SH-SY5Y (cell line): Measurements from ENCODE around the gene ATIC.

Source experiments
- GATA2 ChIP-seq: IDR thresholded peaks from 2 replicates; pipeline ENCODE4 v1.6.1; 2011; ENCODE audit warnings: mild to moderate bottlenecking, low read depth, low read length
- GATA3 ChIP-seq: IDR thresholded peaks from 2 replicates; pipeline ENCODE4 v1.6.1; 2011; ENCODE audit warnings: low read depth, mild to moderate bottlenecking, low read length, moderate library complexity

DNA sequence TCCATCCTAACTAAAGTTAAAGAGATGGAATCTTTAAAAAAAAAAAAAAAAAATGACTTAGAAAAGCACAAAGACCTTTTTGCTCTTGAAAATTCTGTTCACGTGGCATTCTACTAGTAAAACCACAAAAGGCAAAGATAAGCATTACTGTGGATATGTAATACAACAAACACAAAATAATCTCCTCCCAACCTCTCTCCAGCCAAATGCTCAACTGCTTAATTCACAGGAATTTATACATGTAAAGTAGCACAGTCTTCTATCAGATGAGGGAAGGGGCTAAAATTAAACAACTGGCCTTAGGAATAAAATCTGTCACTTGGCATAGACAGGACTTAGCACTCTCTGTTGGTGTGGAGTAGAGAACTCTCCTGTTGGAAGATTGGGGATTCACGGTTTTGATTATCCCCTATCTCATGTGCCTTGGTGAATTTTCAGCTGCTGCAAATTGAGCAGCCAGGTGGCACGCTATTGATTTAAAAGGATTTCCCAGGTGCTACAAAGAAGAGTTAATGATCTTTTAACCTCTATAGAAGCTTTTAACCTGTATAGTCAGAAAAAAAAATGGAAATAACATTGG lies 57.4 kb downstream of the ATIC start:
- TF ChIP-seq GATA3, result no peak
- no peak for TF ChIP-seq GATA2
